Neutrophil (primary cell): ENCODE measurements around the gene L3MBTL3.

ENCODE experiments used
- H3K27ac ChIP-seq: fragments of 200-600 bp; sonication (generic); 2 replicates; pipeline ENCODE4 v1.5.1; 2016; ENCODE audit warnings: mild to moderate bottlenecking, moderate library complexity
- H3K27me3 ChIP-seq: fragments of 200-600 bp; sonication (generic); 2 replicates; pipeline ENCODE4 v1.6.0; 2016; ENCODE audit warnings: mild to moderate bottlenecking
- H3K36me3 ChIP-seq: fragments of 200-600 bp; sonication (generic); 2 replicates; pipeline ENCODE4 v1.5.1; 2017
- H3K4me1 ChIP-seq, 2 experiments: fragments of 200-600 bp in 1 of 2; sonication (generic) in 1 of 2; 1 replicate in 1 of 2; 2 replicates in 1 of 2; pipeline versions ENCODE4 v1.5.1 to v1.6.1; 2013 to 2016; ENCODE audit warnings: low read depth in 1 of 2, low read length in 1 of 2, mild to moderate bottlenecking in 1 of 2, moderate library complexity in 1 of 2; ENCODE audit not compliant: control insufficient read depth in 1 of 2, insufficient read depth in 1 of 2
- H3K4me3 ChIP-seq, 2 experiments: fragments of 200-600 bp in 1 of 2; sonication (generic) in 1 of 2; 1 replicate in 1 of 2; 2 replicates in 1 of 2; pipeline ENCODE4 v1.5.1; 2013 to 2016; ENCODE audit warnings: low read depth in 1 of 2, low read length in 1 of 2, mild to moderate bottlenecking in 1 of 2, moderate library complexity in 1 of 2
- H3K9me3 ChIP-seq: fragments of 200-600 bp; sonication (generic); 2 replicates; pipeline ENCODE4 v1.5.1; 2016
- TF ChIP-seq, protein P1 (sequence below): fragments of 200-600 bp; sonication (generic); IDR thresholded peaks from 2 replicates; pipeline ENCODE4 v1.5.1; 2016; ENCODE audit warnings: antibody characterized with exemption

The L3MBTL3 gene

DNA sequence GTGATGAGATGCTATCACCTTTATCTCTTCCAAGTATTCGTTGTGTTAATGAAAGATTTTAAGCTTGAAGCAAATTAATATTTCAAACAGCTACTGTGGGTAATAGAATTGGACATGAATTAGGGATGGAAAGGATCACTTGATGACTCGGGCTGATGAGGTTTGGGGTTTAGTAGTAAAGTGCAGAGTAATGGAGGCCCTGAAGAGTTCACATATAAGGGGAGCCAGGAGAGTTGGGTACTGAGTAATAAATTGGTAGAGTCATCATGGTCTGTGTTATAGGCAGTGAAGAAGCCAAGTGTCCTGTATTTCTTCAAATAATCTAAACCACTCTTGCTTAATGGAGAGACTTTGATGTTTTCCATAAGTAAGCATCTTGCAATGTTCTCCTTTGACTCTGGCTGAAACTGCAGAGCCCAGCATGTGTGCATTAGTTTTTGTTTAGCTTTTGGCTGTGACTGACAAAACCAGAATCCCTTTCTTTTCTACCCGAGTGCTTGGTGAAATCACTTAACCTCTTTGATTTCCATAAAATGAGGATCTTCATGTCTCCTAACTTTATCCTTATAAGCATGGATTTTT, 57.6 kb downstream of the L3MBTL3 start:
- Histone ChIP-seq H3K4me3 (no peak overlapping the region), H3K36me3 (peaks cover 11% of the 10 kb centered on the region), H3K9me3 (no peaks in the 10 kb centered on the region), H3K4me1 (peaks cover 0 to 4% of the 10 kb centered on the region in 2 experiments), H3K27ac (no peak overlapping the region), H3K27me3 (no peaks in the 10 kb centered on the region)
- TF ChIP-seq, protein P1, sequence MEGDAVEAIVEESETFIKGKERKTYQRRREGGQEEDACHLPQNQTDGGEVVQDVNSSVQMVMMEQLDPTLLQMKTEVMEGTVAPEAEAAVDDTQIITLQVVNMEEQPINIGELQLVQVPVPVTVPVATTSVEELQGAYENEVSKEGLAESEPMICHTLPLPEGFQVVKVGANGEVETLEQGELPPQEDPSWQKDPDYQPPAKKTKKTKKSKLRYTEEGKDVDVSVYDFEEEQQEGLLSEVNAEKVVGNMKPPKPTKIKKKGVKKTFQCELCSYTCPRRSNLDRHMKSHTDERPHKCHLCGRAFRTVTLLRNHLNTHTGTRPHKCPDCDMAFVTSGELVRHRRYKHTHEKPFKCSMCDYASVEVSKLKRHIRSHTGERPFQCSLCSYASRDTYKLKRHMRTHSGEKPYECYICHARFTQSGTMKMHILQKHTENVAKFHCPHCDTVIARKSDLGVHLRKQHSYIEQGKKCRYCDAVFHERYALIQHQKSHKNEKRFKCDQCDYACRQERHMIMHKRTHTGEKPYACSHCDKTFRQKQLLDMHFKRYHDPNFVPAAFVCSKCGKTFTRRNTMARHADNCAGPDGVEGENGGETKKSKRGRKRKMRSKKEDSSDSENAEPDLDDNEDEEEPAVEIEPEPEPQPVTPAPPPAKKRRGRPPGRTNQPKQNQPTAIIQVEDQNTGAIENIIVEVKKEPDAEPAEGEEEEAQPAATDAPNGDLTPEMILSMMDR, result no peak

DNA sequence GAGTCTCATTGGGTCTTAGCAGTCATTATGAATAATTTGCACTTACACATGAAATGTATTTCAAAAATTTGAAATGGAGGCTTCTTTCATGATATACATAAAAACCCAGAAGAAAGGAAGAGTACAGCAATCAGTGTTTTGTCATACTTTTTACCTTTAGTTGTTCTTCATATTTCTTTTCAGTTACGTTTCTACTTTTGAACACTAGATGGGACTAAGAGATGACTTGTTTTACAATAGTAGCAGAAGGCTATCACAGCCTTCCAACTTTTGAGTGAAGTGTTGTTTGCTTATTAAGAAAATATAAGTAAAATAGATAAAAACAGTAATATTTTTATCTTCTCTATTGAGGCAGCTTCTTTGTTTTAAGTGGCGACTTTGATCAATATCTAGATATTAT, 58.1 kb downstream of the L3MBTL3 start:
- Histone ChIP-seq H3K36me3 (peaks cover 11% of the 10 kb centered on the region), H3K4me1 (peaks cover 0 to 4% of the 10 kb centered on the region in 2 experiments), H3K27me3 (no peaks in the 10 kb centered on the region), H3K9me3 (no peaks in the 10 kb centered on the region), H3K27ac (no peak overlapping the region), H3K4me3 (no peak overlapping the region)
- TF ChIP-seq, protein P1, result no peak

DNA sequence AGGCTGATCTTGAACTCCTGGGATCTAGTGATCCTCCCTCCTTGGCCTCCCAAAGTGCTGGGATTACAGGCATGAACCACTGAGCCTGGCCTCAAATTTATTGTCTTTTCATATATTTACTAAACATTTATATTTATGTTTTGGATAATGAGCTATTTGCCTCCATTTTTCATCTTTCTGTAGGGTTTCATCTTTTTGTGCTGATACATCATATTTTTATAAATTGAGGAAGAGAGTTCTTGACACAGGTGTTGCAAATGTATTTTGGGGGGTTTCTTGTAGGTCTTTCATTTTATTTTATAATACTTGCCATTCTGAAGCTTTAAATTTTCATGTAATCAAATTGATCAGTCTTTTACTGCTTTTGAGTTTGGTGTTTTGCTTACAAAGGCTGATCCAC, 72.4 kb downstream of the L3MBTL3 start:
- no peaks in the 10 kb centered on the region for H3K36me3 ChIP-seq
- TF ChIP-seq, protein P1, result no peak
- H3K27me3 ChIP-seq, result no peaks in the 10 kb centered on the region
- H3K27ac ChIP-seq, result no peak overlapping the region
- no peak overlapping the region for H3K4me3 ChIP-seq
- no peaks in the 10 kb centered on the region for H3K4me1 ChIP-seq
- no peaks in the 10 kb centered on the region for H3K9me3 ChIP-seq

DNA sequence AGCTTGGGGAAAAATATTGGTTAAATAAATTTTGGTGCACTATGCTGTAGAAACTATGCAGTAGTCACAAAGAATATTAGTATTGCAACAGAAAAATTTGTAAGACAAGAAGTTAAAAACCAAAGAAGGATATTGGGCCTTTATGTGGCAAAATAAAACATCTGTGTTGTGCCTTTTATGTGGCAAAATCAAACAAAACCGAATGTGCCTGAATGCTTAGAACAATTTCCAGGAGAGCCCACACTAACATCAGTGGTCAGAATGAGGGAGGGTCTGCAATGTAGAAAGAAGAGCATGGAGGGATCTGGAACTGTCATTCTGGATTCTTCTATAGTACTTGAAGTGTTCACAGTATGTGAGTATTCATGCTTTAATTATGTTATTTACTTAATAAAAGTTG, 75.2 kb downstream of the L3MBTL3 start:
- Histone ChIP-seq H3K36me3 (no peaks in the 10 kb centered on the region), H3K4me3 (no peak overlapping the region), H3K27me3 (no peaks in the 10 kb centered on the region), H3K9me3 (no peaks in the 10 kb centered on the region), H3K27ac (no peak overlapping the region), H3K4me1 (no peaks in the 10 kb centered on the region)
- TF ChIP-seq, protein P1, result no peak

DNA sequence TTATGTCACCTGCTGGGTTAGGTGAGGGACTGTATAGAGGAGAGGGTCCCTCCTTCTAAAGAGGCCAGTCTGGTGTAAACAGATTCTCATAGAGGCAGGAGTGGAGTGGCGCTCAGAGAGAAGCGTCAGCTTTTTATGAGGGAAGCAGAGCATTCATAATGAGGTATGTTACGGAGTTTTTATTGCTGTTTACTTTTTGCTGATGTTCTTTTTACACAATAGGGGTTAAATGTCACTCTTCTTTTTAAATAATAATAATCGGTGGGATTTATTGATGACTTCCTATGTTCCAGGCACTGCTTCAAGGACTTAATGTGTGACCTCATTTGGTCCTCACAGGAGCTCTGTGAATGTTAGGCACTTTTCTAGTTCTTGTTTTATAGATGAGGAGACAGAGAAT, 79.9 kb downstream of the L3MBTL3 start:
- Histone ChIP-seq H3K27ac (no peak overlapping the region), H3K27me3 (no peaks in the 10 kb centered on the region), H3K4me1 (no peaks in the 10 kb centered on the region), H3K9me3 (no peaks in the 10 kb centered on the region), H3K36me3 (peaks cover 10% of the 10 kb centered on the region), H3K4me3 (no peak overlapping the region)
- TF ChIP-seq, protein P1, result no peak

DNA sequence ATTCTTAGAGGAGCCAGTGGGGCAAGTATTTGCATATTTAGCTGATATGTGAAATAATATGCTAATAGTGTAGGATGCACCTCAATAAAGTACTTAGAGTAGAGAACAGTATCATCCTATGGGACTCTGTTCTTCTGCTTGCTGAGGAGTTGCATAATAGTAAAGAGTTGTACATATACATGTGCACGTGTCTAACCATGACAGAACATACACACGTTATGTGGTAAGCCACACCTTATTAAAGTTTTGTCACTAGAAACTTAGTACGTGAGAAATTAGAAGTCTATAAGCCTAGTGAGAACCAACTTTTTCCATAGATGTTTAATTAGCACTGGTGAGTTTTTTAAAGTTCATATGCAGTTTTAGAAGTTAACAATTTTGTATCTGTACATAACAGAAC, 80.7 kb downstream of the L3MBTL3 start:
- Histone ChIP-seq H3K27ac (no peak overlapping the region), H3K4me1 (no peaks in the 10 kb centered on the region), H3K36me3 (peaks cover 10% of the 10 kb centered on the region), H3K4me3 (no peak overlapping the region), H3K9me3 (no peaks in the 10 kb centered on the region), H3K27me3 (no peaks in the 10 kb centered on the region)
- TF ChIP-seq, protein P1, result no peak
